Stimulated activated CD4-positive, alpha-beta T cell treated with anti-CD3 and anti-CD28 coated beads, Interleukin-2, amount 100 ng/mL, for 48 hours (primary cell): ENCODE data around the gene TIMM29.
"Not testable (repeated sequence)": the region's sequence is repeated elsewhere in the genome, so short reads cannot be mapped to it uniquely, and the experiment has no call there.

Source experiments
- DNase-seq, 2 donors: peaks; one replicate each; pipeline ENCODE4 v3.0.0-alpha.2; 2020

The TIMM29 gene

DNA sequence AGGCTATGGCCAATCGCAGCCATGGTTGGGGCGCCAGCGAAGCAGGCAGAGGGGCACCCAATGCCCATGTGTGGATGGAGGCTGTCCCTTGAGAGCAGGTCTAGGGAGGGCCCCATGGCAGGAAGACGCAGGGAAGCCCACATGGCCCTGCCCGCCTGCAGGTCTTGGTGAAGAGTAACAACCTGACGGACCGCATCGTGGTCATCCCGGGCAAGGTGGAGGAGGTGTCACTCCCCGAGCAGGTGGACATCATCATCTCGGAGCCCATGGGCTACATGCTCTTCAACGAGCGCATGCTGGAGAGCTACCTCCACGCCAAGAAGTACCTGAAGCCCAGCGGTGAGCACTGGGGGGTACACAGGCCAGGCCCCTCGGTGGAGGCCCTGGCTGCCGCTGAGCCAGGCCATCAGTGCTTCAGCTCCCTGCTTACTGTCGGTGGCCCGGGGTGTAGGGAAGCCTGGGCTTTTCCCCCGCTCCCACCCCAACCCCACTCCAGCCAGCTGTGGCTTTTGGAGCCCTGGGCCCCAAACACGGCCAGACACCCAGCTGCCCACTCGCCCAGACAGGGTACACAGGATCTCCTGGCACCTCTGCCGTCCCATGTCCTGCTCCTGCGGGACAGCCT is 14.8 kb upstream of the TIMM29 start:
- no peak for DNase-seq

DNA sequence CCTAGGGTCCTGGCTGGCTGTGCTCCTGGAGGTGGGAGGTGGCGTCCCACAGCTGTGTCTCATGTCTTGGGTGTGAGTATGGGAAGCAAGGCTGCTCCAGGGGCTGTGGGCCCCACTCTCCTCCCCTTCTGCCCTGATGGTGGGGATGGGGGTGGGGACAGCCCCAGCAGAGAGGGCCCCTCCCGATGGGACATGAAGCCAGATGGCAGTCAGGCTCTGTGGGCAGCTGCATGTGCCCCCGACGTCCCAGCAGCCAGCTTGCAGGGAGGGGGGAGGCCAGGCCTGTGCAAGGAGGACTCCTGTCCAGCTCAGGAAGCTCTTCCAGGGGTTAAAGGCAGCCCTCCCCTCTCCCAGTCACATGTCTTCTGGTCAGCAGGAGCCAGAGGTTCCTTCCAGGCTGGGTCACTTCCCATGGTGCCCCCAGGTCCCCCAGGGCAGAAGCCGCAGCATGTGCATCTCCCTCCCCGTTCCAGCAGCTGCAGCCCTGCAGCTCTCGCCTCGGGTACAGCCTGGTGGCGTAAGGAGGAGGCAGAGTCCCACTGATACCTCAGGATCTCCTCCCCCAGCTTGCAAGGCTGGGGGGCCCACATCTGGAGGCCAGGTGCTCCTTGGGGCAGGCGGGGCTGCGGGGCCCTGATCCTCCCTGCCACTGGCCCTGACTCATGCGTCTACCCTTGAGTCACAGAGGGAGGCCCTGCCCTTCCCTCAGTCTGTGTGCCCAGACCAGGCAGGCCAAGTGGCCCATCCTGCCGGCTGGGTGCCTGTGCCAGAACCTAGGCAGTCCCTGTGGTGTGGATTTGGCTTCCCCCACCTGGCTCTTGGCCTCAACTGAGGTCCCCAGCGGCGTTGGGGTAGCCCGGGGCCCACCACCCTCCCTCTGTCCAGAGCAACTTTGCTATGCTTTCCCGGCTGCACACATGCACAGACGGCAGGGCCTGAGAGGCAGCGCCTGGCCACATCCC is 13.2 kb upstream of the TIMM29 start:
- DNase-seq = no peak

DNA sequence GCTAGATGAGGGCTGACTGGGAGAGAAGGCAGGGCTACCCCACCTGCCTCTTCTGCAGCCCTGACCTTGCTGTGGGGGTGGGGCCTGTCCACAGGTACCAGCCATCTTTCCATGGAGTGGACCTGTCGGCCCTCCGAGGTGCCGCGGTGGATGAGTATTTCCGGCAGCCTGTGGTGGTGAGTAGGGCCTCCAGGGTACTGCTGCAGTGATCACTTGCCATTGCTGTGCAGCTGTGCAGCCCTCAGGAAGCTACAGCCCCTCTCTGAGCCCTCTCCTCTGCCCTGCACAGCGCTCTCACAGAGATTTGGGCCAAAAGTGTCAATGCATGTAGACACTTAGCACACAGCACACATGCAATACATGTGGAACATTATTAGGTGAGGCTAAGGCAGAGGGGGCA is 12.0 kb upstream of the TIMM29 start:
- no peak for DNase-seq

DNA sequence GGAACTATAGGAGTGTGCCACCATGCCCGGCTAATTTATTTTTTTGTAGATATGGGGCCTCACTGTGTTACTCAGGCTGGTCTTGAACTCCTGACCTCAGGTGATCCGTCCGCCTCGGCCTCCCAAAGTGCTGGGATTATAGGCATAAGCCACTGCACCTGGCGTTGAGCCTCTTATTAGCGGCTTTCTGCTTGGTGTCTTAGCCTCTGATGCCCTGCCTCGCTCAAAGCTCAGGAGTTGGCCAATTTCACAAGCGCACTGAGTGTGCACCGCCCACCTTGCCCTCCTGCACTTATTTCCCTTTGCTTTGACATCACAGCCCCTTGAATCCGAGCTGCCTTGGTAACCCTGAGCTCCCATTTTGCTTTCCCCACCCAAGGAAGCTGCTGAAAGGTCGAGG is 10.3 kb upstream of the TIMM29 start:
- no peak for DNase-seq

DNA sequence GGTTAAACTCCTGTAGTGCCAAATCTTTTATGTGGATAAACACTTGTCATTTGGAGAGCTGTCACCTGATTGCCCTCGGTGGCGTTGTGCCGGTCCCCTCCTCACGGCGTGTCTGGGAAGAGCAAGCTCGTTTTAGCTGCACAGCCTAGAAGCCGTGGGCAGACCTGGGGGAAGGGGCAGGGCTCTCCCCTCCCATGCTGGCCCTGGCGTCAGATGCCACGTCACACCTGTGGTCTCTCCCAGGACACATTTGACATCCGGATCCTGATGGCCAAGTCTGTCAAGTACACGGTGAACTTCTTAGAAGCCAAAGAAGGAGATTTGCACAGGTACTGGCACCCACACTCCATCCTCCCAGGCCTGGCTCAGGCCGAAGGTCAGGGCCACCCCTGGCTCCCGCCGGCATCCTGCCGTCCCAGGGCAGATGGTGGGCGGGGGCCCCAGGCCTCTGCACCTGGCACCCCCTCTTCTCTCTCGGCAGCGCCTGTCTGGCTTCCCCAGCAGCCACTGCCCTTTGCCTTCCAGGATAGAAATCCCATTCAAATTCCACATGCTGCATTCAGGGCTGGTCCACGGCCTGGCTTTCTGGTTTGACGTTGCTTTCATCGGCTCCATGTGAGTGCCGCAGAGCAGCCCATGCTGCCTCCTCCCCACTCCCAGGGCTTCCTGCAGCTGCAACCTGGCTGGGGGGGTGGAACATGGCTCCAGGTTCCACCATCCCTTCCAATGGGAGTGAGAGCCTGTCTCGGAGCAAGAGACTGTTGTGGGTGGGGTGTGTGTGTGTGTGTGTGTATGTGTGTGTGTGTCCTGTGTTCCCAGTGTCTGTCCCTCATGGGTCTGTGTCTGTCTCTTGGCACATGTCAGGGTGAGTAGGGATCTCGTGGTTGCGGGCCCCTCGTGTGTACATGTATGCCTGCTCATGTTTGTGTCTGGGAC is 9.0 kb upstream of the TIMM29 start:
- DNase-seq = no peak

DNA sequence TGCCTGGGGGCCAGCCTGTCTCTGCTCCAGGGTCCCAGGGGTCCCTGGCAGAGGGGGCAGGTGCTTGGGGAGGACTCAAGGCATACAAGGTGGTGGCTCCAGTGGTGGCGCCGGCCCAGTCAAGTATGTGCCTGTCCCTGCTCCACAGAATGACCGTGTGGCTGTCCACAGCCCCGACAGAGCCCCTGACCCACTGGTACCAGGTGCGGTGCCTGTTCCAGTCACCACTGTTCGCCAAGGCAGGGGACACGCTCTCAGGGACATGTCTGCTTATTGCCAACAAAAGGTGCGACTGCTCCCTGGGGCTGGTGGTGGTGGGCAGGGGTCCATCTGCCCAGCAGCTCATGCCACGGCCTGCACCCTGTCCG is 8.3 kb upstream of the TIMM29 start:
- DNase-seq = no peak

DNA sequence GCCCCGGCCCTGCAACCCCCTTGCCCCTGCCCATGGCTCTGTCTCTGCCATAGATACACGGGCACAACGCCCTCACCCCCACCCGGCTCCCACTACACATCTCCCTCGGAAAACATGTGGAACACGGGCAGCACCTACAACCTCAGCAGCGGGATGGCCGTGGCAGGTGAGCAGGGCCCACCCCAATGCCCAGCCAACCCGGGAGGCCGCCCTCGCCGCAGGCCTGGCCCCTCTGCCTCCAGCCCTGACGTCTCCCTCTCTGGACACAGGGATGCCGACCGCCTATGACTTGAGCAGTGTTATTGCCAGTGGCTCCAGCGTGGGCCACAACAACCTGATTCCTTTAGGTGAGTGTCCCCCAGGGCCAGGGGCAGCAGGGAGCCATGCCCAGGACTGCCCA is 7.8 kb upstream of the TIMM29 start:
- no peak for DNase-seq

DNA sequence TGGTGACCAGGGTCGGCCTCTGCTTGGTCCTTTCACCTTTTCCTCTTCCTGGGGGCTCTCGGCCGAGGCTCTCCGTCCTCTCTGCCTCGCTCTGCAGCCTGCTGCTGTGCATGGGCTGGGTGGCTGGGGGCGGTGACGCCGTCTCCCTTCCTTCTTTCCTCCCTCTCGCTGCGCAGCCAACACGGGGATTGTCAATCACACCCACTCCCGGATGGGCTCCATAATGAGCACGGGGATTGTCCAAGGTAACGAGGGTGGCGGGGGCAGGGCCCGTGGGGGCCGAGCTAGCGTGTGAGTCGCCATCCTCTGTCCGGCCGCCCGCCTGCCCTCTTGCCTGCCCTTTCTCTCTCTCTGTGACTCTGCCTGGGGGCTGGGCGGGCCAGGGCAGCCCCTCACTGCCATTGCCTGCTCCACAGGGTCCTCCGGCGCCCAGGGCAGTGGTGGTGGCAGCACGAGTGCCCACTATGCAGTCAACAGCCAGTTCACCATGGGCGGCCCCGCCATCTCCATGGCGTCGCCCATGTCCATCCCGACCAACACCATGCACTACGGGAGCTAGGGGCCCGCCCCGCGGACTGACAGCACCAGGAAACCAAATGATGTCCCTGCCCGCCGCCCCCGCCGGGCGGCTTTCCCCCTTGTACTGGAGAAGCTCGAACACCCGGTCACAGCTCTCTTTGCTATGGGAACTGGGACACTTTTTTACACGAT is 7.3 kb upstream of the TIMM29 start:
- DNase-seq = no peak

DNA sequence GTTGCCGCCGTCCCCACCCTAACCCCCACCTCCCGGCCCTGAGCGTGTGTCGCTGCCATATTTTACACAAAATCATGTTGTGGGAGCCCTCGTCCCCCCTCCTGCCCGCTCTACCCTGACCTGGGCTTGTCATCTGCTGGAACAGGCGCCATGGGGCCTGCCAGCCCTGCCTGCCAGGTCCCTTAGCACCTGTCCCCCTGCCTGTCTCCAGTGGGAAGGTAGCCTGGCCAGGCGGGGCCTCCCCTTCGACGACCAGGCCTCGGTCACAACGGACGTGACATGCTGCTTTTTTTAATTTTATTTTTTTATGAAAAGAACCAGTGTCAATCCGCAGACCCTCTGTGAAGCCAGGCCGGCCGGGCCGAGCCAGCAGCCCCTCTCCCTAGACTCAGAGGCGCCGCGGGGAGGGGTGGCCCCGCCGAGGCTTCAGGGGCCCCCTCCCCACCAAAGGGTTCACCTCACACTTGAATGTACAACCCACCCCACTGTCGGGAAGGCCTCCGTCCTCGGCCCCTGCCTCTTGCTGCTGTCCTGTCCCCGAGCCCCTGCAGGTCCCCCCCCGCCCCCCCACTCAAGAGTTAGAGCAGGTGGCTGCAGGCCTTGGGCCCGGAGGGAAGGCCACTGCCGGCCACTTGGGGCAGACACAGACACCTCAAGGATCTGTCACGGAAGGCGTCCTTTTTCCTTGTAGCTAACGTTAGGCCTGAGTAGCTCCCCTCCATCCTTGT is 6.5 kb upstream of the TIMM29 start:
- DNase-seq = no peak

DNA sequence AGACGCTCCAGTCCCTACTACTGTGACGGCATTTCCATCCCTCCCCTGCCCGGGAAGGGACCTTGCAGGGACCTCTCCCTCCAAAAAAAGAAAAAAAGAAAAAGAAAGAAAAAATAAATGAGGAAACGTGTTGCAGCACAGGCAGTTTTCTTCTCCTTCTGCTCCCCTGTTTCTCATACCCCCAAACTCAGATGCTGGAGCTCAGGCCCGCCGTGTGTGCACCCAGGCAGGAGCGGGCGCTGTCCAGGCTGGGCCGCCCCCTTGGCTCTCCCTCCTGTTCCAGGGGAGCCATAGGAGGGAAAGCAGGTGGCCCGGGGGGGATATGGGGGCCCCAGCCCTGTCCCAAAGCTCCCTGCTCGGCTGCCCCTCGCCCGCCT is 6.0 kb upstream of the TIMM29 start:
- DNase-seq = no peak

DNA sequence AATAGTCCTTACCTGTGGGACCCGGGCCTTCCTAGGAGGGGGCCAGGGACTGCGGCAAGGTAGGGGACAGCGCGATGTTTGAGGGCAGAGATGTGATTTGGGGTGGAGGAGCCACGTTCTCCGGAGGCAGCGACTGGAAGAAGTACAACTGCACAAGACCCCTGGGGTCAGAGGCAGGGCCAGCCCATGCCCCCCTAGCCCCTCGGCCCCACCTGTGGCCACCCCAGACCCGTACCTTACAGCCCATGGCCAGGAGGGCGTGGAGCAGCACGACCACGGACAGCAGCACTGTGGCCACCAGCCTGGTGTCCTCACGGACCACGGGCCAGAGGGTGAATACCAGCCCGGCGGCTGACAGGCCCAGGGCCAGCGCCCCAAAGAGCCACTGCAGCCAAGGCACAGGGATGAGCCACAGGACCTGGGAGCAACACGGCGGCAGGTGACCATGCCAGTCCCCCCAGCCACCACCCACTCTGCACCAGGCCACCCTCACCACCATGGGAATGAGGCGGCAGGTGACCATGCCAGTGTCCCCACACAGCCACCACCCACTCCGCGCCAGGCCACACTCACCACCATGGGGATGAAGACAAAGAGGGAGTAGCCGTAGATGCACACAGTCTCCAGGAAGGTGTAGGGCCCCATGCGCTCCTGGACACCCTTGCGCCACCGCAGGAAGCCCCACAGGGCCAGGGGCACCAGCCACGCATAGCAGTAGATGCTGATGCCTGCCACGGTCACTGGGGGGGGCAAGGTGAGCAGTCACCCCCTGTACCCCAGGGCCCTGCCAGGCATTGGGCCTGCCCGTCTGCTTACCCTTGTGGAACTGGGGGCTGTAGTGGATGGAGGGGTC is 5.1 kb upstream of the TIMM29 start:
- no peak for DNase-seq

DNA sequence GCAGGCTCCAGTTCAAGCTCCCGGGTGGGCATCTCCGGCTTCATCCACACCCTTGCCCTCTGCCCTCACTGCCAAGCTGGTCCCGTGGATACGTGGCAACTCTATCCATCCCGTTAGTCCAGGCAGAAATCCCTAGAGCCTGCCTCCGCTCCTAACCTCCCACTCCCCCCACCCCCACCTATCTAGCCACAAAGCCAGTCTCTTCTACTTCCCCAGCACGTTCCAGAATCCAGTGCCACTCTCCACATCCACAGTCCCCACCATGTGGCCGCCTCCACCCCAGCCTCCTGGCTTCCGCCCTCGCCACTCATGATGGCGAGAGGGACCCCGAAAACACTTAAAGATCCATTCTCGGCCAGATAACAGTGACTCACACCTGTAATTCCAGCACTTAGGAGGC is 4.0 kb upstream of the TIMM29 start:
- no peak for DNase-seq

DNA sequence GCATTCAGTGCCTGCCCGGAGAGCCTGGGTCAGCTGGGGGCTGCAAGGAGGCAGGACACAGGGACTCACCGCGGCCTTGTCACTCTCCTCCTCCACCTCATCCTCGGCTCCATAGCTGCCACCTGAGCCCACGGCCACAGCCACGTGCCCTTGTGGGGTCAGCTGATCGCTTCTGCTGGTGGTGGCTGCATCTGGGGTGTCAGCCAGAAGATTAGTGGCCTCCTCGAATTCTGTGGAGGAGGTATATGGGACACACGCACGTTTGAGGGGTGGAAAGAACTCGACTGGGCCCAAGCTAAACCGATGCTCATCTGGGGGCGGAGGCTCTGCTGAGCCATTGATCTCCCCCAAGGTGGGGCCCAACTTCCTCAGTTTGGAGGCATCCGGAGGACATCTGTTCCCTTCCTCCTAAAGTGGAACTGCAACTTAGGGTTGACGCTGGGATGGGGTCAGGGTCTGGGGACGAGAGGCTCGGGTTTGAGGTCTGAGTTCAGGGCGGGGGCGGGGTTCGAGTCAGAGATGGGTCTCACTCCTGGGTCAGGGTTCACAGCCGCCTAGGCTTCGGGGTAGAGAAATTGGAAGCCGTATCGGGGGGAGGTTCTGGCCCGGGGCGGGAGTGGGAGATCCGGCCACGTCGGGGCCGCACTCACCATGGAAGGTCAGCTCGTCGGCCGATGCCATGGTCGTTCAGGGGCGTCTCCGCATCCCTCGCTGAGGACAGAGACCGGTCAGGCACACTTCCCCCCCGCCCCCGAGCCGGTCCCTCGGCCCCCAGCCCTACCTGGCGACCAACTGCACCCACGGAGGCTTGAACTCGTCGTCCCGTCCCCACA is 665 bp upstream of the TIMM29 start:
- no peak for DNase-seq

DNA sequence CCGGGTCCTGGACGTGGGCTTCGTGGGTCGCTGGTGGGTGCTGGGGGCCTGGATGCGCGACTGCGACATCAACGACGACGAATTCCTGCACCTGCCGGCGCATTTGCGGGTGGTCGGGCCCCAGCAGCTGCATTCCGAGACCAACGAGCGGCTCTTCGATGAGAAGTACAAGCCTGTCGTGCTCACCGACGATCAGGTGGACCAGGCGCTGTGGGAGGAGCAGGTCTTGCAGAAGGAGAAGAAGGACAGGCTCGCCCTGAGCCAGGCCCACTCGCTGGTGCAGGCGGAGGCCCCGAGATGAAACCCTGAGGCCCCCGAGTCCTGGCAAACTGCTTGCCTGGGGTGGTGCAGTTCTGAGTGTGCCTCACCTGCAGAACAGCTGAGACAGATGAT is 787 bp downstream of the TIMM29 start:
- no peak for DNase-seq

DNA sequence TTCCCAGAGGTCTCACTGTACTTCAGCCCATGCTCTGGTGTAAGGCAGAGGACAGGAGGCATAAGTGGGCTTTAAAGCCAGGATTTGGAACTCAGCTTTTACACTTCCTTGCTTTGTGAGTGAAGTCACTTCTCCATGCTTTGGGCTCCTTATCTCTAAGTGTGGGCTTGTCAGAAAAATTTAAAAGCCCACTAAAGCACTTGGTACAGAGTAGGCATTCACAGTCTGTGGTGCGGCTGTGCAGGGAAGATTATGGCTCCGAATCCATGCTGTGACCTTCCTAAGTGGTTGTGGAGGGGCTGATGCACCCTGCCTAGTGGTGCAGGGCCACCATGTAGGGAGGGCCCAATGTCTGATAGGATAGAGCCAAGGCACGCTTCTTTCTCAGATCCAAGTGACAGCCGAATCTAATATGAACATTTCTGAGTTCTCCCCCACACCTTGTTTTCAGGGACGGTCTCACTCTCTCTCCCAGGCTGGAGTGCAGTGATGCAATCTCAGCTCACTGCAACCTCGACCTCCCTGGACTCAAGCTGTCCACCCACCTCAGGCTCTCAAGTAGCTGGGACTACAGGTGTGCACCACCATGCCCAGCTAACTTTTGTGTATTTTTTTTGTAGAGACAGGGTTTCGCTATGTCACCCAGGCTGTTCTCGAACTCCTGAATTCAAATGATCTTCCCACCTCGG is 6.9 kb downstream of the TIMM29 start:
- no peak for DNase-seq

DNA sequence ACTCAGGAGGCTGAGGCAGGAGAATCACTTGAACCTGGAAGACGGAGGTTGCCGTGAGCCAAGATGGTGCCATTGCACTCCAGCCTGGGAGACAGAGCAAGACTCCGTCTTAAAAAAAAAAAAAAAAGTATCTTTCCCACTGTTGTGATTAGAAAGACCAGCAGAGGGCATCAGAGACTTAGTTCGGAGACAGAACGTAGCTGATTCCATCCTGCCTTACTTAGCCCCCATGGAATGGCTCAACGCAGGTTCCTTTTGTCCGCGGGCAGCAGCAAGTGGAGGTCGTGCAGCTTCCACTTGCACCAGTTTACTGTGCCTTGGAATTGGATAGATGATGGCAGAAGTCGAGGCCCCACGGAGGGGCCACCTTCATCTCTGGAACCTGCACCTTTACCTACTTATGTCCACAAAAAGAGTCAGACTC is 8.1 kb downstream of the TIMM29 start:
- peak in 1 of 2 donors; percentile 19 for DNase-seq

DNA sequence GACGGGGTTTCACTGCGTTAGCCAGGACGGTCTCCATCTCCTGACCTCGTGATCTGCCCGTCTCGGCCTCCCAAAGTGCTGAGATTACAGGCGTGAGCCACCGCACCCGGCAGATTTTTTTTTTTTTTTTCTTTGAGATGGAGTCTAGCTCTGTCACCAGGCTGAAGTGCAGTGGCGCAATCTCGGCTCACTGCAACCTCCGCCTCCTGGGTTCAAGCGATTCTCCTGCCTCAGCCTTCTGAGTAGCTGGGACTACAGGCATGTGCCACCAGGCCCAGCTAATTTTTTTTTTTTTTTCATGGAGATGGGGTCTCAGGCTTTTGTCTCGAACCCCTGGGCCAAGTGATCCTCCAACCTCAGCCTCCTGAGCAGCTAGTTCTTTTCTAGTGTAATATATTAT is 13.0 kb downstream of the TIMM29 start:
- DNase-seq = not testable (repeated sequence)

DNA sequence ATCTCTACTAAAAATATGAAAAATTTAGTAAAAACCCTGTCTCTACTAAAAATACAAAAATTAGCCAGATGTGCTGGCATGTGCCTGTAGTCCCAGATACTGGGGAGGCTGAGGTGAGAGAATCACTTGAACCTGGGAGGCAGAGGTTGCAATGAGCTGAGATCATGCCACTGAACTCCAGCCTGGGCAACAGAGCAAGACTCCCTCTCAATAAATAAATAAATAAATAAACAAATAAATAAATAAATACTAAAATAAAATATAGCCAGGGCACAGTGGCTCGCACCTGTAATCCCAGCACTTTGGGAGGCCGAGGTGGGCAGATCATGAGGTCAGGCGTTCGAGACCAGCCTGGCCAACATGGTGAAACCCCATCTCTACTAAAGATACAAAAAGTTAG is 14.8 kb downstream of the TIMM29 start:
- DNase-seq = not testable (repeated sequence)

DNA sequence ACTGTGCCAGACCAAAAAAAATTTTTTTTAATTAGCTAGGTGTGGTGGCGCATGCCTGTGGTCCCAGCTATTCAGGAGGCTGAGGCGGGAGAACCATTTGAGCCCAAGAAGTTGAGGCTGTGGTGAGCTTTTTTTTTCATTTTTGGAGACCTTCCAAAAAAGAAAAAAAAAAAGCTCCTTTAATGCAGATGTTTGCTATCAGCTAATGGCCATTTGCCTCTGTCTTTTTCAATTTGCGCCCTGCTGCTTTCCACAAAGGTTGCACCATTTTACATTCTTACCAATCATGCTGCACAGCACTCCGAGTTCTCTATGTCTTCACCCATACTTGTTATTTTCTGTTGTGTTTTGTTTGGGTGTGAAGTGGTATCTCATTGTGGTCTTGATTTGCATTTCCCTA is 16.7 kb downstream of the TIMM29 start:
- no peak for DNase-seq
